Measurements from ENCODE around the gene KANK3. TPM values are rescaled to one million over a fixed set of nuclear protein-coding genes. Genes with fewer than 3 reads are reported as not detected.
A peak's percentile ranks its signal among the peaks of the same experiment; 100 is the strongest.

The KANK3 gene
- total RNA-seq (10 to 100 TPM in 2 of 4 donors, 1 to 10 TPM in 2; 7.1 to 14.2 (median 9.7) TPM), polyA plus RNA-seq (1 to 10 TPM; 5.1 to 9.4 (median 7.7) TPM)
- long read RNA-seq, donor 1, transcript KANK3-201 (11 exons, 2,787 nt) = major isoform, 44 of 94 reads
- long read RNA-seq, donor 1, partial matches to known transcripts = 24 of 94 reads
- long read RNA-seq, donor 1, other reads (novel, unspliced or antisense) = 22 of 94 reads
- long read RNA-seq, donor 2, transcript KANK3-201 (11 exons, 2,787 nt) = major isoform, 72 of 124 reads
- long read RNA-seq, donor 2, partial matches to known transcripts = 23 of 124 reads
- long read RNA-seq, donor 2, other reads (novel, unspliced or antisense) = 26 of 124 reads

GRCh38 chr19:8342684-8343482 is at the start of gene KANK3:
TSS of gene KANK3 (minus strand) at chr19:8343262. CDS start at chr19:8337828, 5,434 bp downstream.
- peak within 1 kb of the TSS; percentile 70 for H3K27ac ChIP-seq
- ATAC-seq (peak; percentile 93 to 96 (median 96)), DNase-seq (peak; percentile 95 to 96)
- peaks cover 0 to 10% (median 0%) of the 10 kb centered on the region in 3 donors for H3K27me3 ChIP-seq (ENCODE audit: insufficient read depth in 3 of 3, low read length in 2 of 3)
- no peaks in the 10 kb centered on the region for H3K9me3 ChIP-seq
- no peaks in the 10 kb centered on the region for H3K4me1 ChIP-seq
- H3K36me3 ChIP-seq (ENCODE audit: insufficient read depth in 1 of 2, low read depth in 1 of 2) = no peaks in the 10 kb centered on the region
- TF ChIP-seq CTCF (IDR thresholded peaks at IDR 0.05) = no peak
- intact Hi-C loops (cut with DNase I) = no loop called here
- WGBS, 3 donors = 7 to 10% (median 8%) methylated on average over 40 to 65 of the region's 65 CpGs
- H3K4me3 ChIP-seq = peak within 1 kb of the TSS; percentile 68

DNA sequence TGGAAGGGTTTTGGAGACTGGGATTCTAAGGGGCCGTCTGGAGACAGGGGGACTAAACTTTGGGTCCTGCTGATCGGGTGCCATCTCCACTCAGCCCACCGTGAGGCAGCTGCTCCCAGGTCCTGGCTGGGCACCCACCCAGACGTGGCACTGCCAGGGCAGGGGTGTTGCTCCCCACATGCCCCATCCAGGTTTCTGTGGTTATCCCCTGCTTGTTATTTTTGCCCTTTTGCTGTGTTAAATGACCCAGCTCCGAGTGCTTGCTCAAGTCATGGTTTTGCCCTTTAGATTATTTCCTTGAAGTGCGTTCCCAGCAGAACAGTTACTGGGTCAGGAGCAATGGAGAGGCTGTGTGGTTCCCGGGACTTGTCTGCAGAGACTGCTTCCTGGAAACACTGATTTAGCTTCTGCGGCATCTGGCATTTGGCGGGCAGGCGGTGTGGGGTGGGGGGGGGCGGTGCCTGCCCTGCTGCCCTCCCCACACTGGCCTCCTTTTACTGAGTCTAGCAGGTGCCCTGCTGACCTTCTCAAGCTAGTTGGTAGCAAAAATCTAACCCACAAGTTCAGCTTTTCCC is 49.0 kb upstream of the KANK3 start:
- Histone ChIP-seq H3K9me3 (no peaks in the 10 kb centered on the region), H3K4me1 (peaks cover 53% of the 10 kb centered on the region), H3K36me3 (ENCODE audit: insufficient read depth in 1 of 2, low read depth in 1 of 2) (no peaks in the 10 kb centered on the region), H3K27me3 (ENCODE audit: insufficient read depth in 3 of 3, low read length in 2 of 3) (no peaks in the 10 kb centered on the region), H3K4me3 (peak overlapping the region; percentile 47), H3K27ac (peak overlapping the region; percentile 89)
- ATAC-seq (peak; percentile 22 to 43 (median 37)), DNase-seq (peak; percentile 53 to 70)
- intact Hi-C loops (cut with DNase I) = no loop called here
- WGBS, 3 donors = 7 to 12% (median 7%) methylated on average over 11 of the region's 11 CpGs
- no peak for TF ChIP-seq CTCF (IDR thresholded peaks at IDR 0.05)

DNA sequence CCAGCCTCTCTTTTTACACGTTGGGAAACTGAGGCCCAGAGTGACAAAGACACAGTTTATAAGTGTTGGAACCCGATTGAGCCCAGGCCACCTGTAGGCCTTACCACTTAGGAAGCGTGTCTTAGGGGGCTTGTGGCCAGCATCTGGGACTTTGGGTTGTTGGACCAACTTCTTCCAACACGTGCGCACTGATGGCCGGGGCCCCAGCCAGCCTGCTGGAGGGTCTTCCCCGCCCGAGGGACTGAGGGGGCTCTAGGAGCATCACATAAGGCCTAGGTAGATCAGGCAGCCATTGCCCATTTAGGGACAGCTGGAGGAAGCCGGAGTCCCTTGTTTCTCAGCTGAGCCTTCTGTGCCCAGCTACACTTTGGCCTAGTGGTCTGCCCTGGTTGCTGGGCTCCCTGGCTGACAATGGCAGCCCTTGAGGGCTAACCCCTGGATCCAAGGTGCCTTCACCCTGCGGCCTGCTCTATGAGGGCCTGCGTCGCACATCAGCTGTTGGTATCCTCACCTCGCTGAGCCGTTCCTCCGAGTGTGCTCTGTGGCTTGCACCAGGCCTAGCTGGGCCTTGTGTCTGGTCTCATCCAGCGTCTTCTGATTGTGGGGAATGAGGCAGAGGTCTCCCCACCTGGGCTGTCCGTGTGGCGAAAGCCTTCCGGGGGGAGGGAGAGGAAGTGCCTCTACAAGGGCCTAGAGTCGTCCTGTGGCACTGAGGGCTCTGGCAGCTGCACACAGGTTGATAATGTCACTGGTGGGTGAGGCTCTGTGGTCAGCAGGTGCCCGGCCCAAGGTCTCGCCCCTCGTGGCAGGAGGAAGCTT is 48.3 kb upstream of the KANK3 start:
- no peaks in the 10 kb centered on the region for H3K27me3 ChIP-seq (ENCODE audit: insufficient read depth in 3 of 3, low read length in 2 of 3)
- no peak for ATAC-seq
- intact Hi-C loops (cut with DNase I) = loop anchor here (2.0 kb wide), 1 partner anchor 29 kb away; no protein-coding TSS in a partner anchor
- H3K4me3 ChIP-seq = peak overlapping the region; percentile 47
- peak; percentile 38 to 60 for DNase-seq
- H3K4me1 ChIP-seq = peaks cover 49% of the 10 kb centered on the region
- H3K27ac ChIP-seq = peak overlapping the region; percentile 89
- 50 to 63% (median 52%) methylated on average over 23 of the region's 23 CpGs for WGBS, 3 donors
- H3K36me3 ChIP-seq (ENCODE audit: insufficient read depth in 1 of 2, low read depth in 1 of 2) = no peaks in the 10 kb centered on the region
- H3K9me3 ChIP-seq = no peaks in the 10 kb centered on the region
- TF ChIP-seq CTCF (IDR thresholded peaks at IDR 0.05) = no peak

DNA sequence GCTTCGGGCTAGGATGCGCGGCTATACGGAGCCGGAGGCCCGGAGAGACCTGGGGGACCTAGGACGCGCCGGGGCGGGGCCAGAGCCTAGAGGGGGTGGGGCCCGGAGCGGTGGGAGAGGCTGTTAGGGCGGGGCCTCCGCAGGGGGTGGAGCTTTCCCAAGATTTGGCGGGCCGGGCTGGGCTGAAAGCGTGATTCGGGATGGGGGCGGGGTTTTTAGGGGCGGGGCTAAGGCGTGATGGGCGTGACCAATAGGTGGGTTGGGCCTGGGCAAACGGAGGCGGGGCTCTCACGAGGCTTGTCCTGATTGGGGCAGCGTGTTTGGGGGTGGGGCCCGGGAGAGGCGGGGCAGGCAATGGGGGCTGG is 47.5 kb upstream of the KANK3 start:
- Histone ChIP-seq H3K27me3 (ENCODE audit: insufficient read depth in 3 of 3, low read length in 2 of 3) (no peaks in the 10 kb centered on the region), H3K27ac (peak overlapping the region; percentile 100), H3K9me3 (no peaks in the 10 kb centered on the region), H3K4me3 (peak overlapping the region; percentile 91), H3K4me1 (peaks cover 46% of the 10 kb centered on the region), H3K36me3 (ENCODE audit: insufficient read depth in 1 of 2, low read depth in 1 of 2) (no peaks in the 10 kb centered on the region)
- DNase-seq (peak; percentile 96 to 99), ATAC-seq (peak; percentile 76 to 84 (median 82))
- 1% methylated on average over 21 to 28 of the region's 28 CpGs for WGBS, 3 donors
- intact Hi-C loops (cut with DNase I) = loop anchor here (2.0 kb wide), 1 partner anchor 28 kb away; no protein-coding TSS in a partner anchor
- TF ChIP-seq CTCF (IDR thresholded peaks at IDR 0.05) = no peak
